Stimulated activated effector memory CD8-positive, alpha-beta T cell treated with anti-CD3 and anti-CD28 coated beads, Interleukin-12 subunit alpha, Interleukin-12 subunit beta, amount 100 ng/mL, for 72 hours (primary cell): ENCODE data around the gene FKBP11.

Experiments used
- ATAC-seq: fragments of 150-1000 bp; cut with Tn5 transposase; 2 replicates; pipeline ENCODE4 v1.10.0; 2021
- DNase-seq, 2 donors: peaks; one replicate each; pipeline ENCODE4 v3.0.0; 2021 to 2022; ENCODE audit warnings: low spot score in 2 of 2
- H3K27ac Mint-ChIP-seq: one replicate; pipeline ENCODE4 v1.8.0; 2022; ENCODE audit warnings: mild to moderate bottlenecking, mixed read lengths
- H3K36me3 Mint-ChIP-seq: one replicate; pipeline ENCODE4 v1.8.0; 2022; ENCODE audit warnings: mild to moderate bottlenecking, mixed read lengths
- H3K4me1 Mint-ChIP-seq: one replicate; pipeline ENCODE4 v1.8.0; 2022; ENCODE audit warnings: mixed read lengths
- H3K4me3 Mint-ChIP-seq: one replicate; pipeline ENCODE4 v1.8.0; 2022; ENCODE audit warnings: mild to moderate bottlenecking, mixed read lengths
- H3K9me3 Mint-ChIP-seq: one replicate; pipeline ENCODE4 v1.8.0; 2022; ENCODE audit warnings: mixed read lengths

The FKBP11 gene

DNA sequence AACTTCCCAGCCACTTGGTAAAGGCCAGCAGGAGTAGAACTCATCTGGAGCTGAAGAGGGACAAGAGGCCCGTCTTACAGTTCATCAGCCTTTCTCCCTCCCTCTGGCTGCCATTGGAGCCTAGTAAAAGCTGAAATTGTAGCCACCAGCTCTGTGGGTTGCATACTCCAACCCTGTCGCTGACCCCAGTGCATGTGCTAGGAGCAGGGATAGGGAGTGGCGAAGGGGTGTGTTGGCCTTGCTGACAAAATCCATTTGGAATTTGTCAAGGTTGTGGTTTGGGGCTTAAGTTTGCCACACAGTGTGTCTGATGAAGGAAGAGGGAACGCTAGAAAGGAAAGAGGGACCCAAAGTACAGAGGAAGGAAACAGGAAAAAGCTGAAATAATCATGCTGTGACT, 36.0 kb upstream of the FKBP11 start:
- ATAC-seq (no peak), DNase-seq (no peak)
- H3K4me1 Mint-ChIP-seq: peaks cover 18% of the 10 kb centered on the region
- H3K9me3 Mint-ChIP-seq: no peaks in the 10 kb centered on the region
- H3K27ac Mint-ChIP-seq: no peak overlapping the region
- peaks cover 6% of the 10 kb centered on the region for H3K36me3 Mint-ChIP-seq
- H3K4me3 Mint-ChIP-seq: no peak overlapping the region

DNA sequence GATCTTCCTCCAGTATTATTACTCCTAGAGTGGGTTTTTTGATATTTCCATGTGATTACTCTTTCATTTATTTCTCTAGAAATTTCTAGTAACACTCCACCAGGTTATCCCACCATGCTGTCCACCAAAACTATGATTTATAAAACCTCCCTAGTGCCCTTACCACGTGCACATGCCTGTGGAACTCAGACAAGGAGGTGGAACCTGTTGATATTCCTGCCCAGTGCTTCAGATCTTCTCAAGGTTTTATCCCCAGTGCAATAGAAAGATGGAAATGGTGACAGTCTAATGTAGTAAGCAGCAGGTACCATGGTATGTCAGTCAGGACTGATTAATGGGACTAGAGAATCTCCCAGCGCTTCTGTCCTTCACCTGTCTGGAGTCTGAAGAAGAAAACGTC, 35.5 kb upstream of the FKBP11 start:
- DNase-seq (no peak), ATAC-seq (no peak)
- peaks cover 23% of the 10 kb centered on the region for H3K4me1 Mint-ChIP-seq
- no peak overlapping the region for H3K27ac Mint-ChIP-seq
- no peaks in the 10 kb centered on the region for H3K9me3 Mint-ChIP-seq
- H3K4me3 Mint-ChIP-seq: no peak overlapping the region
- H3K36me3 Mint-ChIP-seq: peaks cover 11% of the 10 kb centered on the region

DNA sequence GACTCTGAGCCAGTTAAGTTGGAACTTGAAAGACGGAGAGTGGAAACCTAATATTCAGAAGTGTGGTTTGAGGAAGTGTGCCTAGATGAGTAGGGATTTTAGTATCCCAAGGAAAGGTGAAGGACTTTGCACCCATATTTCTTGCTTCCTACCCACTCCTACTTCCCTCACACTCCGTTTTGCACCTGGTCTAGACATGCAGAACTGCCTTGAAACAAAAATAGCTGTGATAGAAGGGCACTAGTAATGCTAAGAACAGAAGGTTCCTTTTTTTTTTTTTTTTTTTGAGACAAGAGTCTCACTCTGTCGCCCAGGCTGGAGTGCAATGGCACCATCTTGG, 32.7 kb upstream of the FKBP11 start:
- ATAC-seq: no peak
- peaks cover 13% of the 10 kb centered on the region for H3K36me3 Mint-ChIP-seq
- H3K4me1 Mint-ChIP-seq: peaks cover 34% of the 10 kb centered on the region
- H3K27ac Mint-ChIP-seq: peak overlapping the region; percentile 97
- DNase-seq: no peak
- H3K9me3 Mint-ChIP-seq: no peaks in the 10 kb centered on the region
- H3K4me3 Mint-ChIP-seq: peak overlapping the region; percentile 99

DNA sequence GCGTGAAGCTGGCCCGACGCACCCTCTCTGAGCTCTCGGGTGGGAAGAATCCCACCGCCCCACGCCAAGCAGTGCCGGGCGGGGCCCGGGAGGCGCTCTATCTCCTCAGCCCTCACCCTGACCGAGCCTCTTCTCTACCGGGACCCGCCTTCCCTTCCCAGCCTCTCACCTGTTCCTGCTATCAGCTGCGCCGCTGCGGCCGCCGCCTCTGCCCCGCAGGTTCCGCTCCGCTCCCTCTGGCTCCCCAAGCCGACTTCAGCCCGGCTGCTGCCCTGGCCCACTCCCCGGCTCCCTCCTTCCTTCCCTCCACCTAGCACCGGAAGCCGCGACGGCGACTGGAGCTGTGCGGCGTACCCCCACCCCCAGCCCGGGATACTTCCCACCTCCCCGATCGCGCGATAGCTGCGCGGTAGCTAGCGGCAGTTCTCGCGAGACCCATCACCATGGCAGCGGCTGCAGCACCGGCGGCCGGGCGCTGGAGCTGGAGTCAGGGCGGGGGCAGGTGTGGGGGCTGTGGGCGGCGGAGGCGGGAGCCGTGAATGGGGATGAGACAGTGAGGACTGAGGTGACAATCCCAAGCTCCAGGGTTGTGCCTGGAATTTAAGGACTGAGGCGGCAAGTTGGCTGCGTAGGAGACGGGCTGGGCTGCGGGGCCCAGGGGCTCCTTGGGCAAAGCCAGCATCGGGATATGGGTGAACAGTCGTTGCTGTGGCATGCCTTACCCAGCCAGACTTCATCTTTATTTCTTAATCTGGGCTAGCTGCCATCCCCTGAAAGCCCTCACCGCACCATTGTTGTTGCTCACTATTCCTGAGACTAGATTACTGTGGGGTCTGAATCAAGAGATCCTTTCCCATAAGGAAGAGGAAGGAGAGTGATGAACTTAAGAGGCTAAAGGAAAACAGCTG, 32.1 kb upstream of the FKBP11 start, which contains the start of gene ARF3:
ARF3 (minus strand) TSS at position 347 of the 908 bp plus-strand sequence. CDS start 16,392 bp downstream, outside the sequence.
- Mint-ChIP-seq H3K4me1 (peaks cover 40% of the 10 kb centered on the region), H3K9me3 (no peaks in the 10 kb centered on the region), H3K4me3 (peak within 1 kb of the TSS; percentile 99), H3K36me3 (peaks cover 13% of the 10 kb centered on the region), H3K27ac (peak within 1 kb of the TSS; percentile 97)
- DNase-seq (peak; percentile 87 to 95), ATAC-seq (peak; percentile 95)

DNA sequence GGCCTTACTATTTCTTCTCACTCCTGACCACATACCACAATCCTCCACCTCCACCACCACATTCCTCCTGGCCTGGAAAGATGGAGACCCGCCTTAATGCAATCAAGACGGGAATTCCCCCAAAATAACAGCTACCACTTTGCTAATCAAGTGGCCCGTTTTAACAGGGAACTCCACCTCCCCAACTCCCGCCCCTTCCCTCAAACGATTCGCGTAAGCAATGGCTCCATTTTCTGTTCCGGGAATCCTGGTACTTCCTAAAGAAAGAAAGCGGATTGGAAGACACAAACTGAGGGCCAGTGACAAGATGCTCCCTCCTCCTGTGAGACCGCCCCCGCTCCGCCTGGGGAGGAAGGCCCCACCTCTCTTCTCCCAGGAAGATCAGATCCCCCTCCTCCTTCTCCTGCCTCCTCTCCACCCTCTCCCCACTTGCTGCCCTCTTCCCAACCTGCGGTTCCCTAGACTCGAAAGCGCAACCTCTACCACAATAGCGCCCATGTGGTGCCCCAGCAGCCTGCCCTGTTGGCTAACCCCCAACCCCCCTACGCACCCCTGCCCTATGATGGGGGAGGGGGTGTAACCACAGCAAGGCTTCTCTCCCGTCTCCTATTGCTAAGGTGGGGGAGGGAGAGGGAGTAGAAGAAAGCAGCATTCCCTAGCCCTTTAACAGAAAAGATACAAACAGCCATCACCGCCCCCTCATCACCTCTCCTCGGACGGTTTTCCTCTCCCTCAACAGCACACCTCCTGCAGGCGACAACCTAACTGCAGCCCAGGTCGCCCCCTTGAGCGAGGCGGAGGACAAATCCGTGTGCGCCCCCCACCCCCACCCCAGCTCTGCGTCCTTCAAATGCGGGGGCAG, 31.2 kb upstream of the FKBP11 start:
- Mint-ChIP-seq H3K27ac (peak overlapping the region; percentile 97), H3K4me1 (peaks cover 41% of the 10 kb centered on the region), H3K36me3 (peaks cover 13% of the 10 kb centered on the region), H3K4me3 (peak overlapping the region; percentile 99), H3K9me3 (no peaks in the 10 kb centered on the region)
- DNase-seq: peak in 1 of 2 donors; percentile 64
- ATAC-seq: peak; percentile 59

GRCh38 chr12:48954841-48955501, 29.7 kb upstream of the FKBP11 start:
- peak overlapping the region; percentile 99 for H3K4me3 Mint-ChIP-seq
- no peak for ATAC-seq
- H3K27ac Mint-ChIP-seq: no peak overlapping the region
- peaks cover 16% of the 10 kb centered on the region for H3K36me3 Mint-ChIP-seq
- H3K9me3 Mint-ChIP-seq: no peaks in the 10 kb centered on the region
- DNase-seq: no peak
- H3K4me1 Mint-ChIP-seq: peaks cover 50% of the 10 kb centered on the region

GRCh38 chr12:48954061-48954460, 28.8 kb upstream of the FKBP11 start:
- peaks cover 50% of the 10 kb centered on the region for H3K4me1 Mint-ChIP-seq
- no peak for DNase-seq
- H3K4me3 Mint-ChIP-seq: no peak overlapping the region
- ATAC-seq: no peak
- no peaks in the 10 kb centered on the region for H3K9me3 Mint-ChIP-seq
- no peak overlapping the region for H3K27ac Mint-ChIP-seq
- peaks cover 16% of the 10 kb centered on the region for H3K36me3 Mint-ChIP-seq

GRCh38 chr12:48952691-48953090, 27.4 kb upstream of the FKBP11 start:
- ATAC-seq (no peak), DNase-seq (no peak)
- H3K9me3 Mint-ChIP-seq: no peaks in the 10 kb centered on the region
- no peak overlapping the region for H3K27ac Mint-ChIP-seq
- peaks cover 16% of the 10 kb centered on the region for H3K36me3 Mint-ChIP-seq
- peaks cover 53% of the 10 kb centered on the region for H3K4me1 Mint-ChIP-seq
- no peak overlapping the region for H3K4me3 Mint-ChIP-seq

- DNase-seq (no peak), ATAC-seq (no peak)
- no peaks in the 10 kb centered on the region for H3K9me3 Mint-ChIP-seq
- peak overlapping the region; percentile 49 for H3K27ac Mint-ChIP-seq
- peaks cover 32% of the 10 kb centered on the region for H3K4me1 Mint-ChIP-seq
- no peak overlapping the region for H3K4me3 Mint-ChIP-seq
- peaks cover 9% of the 10 kb centered on the region for H3K36me3 Mint-ChIP-seq
Observed at GRCh38 chr12:48947727-48948126, 22.4 kb upstream of the FKBP11 start.

- Mint-ChIP-seq H3K27ac (peak overlapping the region; percentile 49), H3K36me3 (peaks cover 9% of the 10 kb centered on the region), H3K4me1 (peaks cover 34% of the 10 kb centered on the region), H3K9me3 (no peaks in the 10 kb centered on the region), H3K4me3 (no peak overlapping the region)
- DNase-seq: no peak
- no peak for ATAC-seq
Observed at GRCh38 chr12:48946943-48947342, 21.7 kb upstream of the FKBP11 start.

- no peaks in the 10 kb centered on the region for H3K9me3 Mint-ChIP-seq
- ATAC-seq: no peak
- DNase-seq: no peak
- H3K27ac Mint-ChIP-seq: peak overlapping the region; percentile 49
- peaks cover 34% of the 10 kb centered on the region for H3K4me1 Mint-ChIP-seq
- no peak overlapping the region for H3K4me3 Mint-ChIP-seq
- peaks cover 8% of the 10 kb centered on the region for H3K36me3 Mint-ChIP-seq
Observed at GRCh38 chr12:48946205-48946604, 20.9 kb upstream of the FKBP11 start.

DNA sequence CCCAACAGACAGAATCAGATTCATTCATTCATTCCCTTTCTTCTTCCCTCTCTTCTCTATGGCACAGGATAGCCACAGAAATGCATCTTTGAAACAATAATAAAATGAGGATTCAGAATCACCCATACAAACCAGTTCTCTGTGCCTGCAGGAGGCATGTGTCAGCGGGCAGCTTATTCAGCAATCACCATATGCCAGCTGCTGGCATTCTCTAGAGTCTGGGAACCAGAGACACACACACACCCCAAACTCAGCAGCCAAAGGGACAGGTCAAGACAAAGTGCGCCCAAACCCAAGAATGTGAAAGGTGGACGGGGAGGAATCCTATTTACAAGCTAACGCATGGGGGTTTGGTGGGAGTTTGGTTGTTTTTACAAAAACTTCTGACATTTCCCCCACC, 17.9 kb upstream of the FKBP11 start:
- peaks cover 25% of the 10 kb centered on the region for H3K36me3 Mint-ChIP-seq
- H3K4me1 Mint-ChIP-seq: peaks cover 19% of the 10 kb centered on the region
- H3K9me3 Mint-ChIP-seq: no peaks in the 10 kb centered on the region

GRCh38 chr12:48940181-48940580, 14.9 kb upstream of the FKBP11 start:
- Mint-ChIP-seq H3K9me3 (no peaks in the 10 kb centered on the region), H3K36me3 (peaks cover 33% of the 10 kb centered on the region), H3K27ac (peak overlapping the region; percentile 51), H3K4me1 (peaks cover 27% of the 10 kb centered on the region), H3K4me3 (no peak overlapping the region)
- ATAC-seq (no peak), DNase-seq (no peak)

More for the DNA sequence above, 17.9 kb upstream of the FKBP11 start:
- Mint-ChIP-seq H3K4me3 (no peak overlapping the region), H3K27ac (peak overlapping the region; percentile 78)
- ATAC-seq (no peak), DNase-seq (no peak)

DNA sequence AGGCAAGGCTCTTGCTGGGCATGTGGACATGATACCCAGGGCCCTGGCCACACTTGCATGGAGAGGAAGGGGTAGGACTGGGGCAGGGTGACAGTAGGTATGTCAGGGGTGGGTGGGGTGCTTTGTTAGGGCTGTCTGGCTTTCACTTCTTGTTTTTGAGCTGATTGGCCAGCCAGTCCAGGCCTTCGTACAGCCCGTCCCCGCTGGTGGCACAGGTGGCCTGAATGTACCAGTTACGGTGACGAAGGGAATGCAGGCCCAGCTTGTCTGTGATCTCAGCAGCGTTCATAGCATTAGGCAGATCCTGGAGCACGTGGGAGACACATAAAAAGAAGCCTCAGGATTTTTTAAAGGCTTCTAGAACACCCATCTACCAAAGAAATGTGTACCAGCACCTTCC, 13.5 kb upstream of the FKBP11 start:
- no peak for ATAC-seq
- peaks cover 41% of the 10 kb centered on the region for H3K4me1 Mint-ChIP-seq
- no peak overlapping the region for H3K4me3 Mint-ChIP-seq
- no peaks in the 10 kb centered on the region for H3K9me3 Mint-ChIP-seq
- H3K27ac Mint-ChIP-seq: no peak overlapping the region
- no peak for DNase-seq
- peaks cover 47% of the 10 kb centered on the region for H3K36me3 Mint-ChIP-seq

DNA sequence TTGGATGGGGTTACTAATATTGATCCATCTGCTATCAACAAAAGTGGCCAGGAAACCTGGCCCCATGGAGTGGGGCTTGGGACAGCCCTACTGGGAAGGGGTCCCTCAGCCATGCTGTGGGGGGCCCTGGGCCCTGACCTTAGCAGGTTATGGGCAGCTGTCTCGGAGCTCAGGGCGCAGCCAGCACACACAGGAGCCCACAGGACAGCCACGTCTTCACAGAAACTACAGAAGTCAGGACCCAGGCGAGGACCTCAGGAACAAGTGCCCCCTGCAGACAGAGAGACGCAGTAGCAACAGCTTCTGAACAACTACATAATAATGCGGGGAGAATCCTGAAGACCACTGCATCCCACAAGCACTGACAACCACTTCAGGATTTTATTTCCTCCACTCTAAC, 11.9 kb upstream of the FKBP11 start:
- DNase-seq: no peak
- H3K9me3 Mint-ChIP-seq: no peaks in the 10 kb centered on the region
- H3K4me3 Mint-ChIP-seq: no peak overlapping the region
- peaks cover 53% of the 10 kb centered on the region for H3K4me1 Mint-ChIP-seq
- ATAC-seq: no peak
- peaks cover 62% of the 10 kb centered on the region for H3K36me3 Mint-ChIP-seq
- H3K27ac Mint-ChIP-seq: peak overlapping the region; percentile 65
